Vagina (tissue), 2 donors: ENCODE measurements around the gene ZNF280B.

ENCODE experiments used
- CTCF ChIP-seq, 3 experiments: fragments of 450-650 bp in 2 of 3; fragments of 200-600 bp in 1 of 3; sonication (generic) in 1 of 3; IDR thresholded peaks; one replicate each; pipeline ENCODE4 v1.5.1; 2017 to 2019; ENCODE audit warnings: antibody characterized with exemption in 3 of 3, mild to moderate bottlenecking in 2 of 3, moderate library complexity in 2 of 3
- POLR2A ChIP-seq, 2 donors: fragments of 450-650 bp; IDR thresholded peaks; one replicate each; pipeline ENCODE4 v1.6.1; 2017; ENCODE audit warnings: antibody characterized with exemption in 2 of 2, mild to moderate bottlenecking in 2 of 2, moderate library complexity in 2 of 2

GRCh38 chr22:22516992-22517391, 8.4 kb upstream of the ZNF280B start:
- no peak for TF ChIP-seq CTCF (IDR thresholded peaks at IDR 0.05)
- TF ChIP-seq POLR2A (IDR thresholded peaks at IDR 0.05), result no peak
